ENCODE results near the gene BTF3. TPM values are rescaled to one million over a fixed set of nuclear protein-coding genes. Genes with fewer than 3 reads are reported as not detected.

Gene BTF3
- total RNA-seq, 1 donor = 141 TPM

DNA sequence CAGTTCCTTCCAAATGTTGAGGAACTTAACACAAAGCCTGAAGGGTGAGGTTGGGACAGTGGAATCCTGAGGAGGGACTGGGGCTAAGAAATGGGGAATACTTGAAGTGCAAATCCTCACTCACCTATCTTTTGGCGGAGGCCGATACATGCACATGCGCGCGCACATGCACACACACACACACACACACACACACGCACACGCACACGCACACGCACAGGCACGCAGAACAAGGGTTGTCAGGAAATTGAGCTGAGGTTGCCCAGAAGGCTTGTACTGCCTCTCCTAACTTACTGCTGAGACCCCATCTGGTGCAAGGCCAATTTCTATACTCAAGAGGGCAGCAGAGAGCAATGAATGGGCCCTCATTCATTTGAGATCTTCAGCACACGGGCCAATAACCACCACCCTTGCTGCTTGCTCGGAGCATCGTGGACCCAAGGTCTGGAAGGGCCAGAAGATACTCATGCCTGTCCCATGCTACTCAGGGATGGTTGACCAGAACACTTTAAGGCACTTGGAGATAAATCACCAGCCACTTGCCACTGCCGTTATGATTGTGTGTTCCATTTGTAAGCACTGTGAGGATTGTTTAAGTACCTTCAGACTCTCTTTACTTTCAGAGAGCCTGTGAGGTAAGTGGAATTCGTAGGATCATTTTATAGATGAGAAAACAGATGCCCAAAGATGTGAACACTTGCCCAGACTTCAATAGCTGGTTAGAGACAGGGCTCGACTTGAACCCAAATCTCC is 21.5 kb downstream of the BTF3 start:
- DNase-seq (ENCODE audit: low read depth in 2 of 3, low spot score in 2 of 3) = peak; percentile 46 to 87 (median 75)

DNA sequence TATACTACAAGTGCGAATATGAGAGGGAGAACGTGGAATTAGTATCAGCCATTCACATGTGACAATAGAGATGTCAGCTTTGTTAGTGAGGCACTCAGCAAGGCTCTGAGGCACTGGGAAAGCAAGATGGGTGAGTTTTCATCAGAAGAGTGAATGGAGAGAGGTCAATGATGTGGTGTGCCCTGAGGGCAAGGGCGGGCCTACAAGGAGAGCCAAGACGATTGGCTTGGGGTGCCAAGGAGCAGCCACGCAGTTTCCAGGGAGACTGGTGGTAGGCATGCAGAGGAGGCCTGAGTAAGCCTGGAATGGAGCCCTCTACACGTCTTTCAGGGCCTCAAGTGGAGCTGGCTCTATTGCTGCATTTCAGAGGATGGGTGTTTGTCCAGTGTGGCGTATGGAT is 24.7 kb downstream of the BTF3 start:
- no peak for DNase-seq (ENCODE audit: low read depth in 2 of 3, low spot score in 2 of 3)

DNA sequence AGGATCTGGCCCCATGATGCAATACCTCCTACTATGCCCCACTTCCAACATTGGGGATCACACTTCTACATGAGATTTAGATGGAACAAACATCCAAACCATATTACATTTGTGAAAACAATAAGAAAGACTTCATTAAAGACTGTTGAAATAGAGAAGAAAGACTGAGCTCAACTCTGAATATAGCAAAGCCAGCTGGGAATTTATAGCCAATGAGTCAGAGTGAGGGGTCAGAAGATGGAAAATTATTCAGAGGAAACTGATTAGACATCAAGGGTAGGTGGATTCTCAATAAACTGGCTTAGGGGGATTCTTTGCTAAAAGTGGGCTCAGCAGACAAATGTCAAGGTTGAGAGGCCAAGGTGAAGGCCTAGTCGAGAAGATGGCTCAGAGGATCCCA is 25.6 kb downstream of the BTF3 start:
- DNase-seq (ENCODE audit: low read depth in 2 of 3, low spot score in 2 of 3) = no peak

DNA sequence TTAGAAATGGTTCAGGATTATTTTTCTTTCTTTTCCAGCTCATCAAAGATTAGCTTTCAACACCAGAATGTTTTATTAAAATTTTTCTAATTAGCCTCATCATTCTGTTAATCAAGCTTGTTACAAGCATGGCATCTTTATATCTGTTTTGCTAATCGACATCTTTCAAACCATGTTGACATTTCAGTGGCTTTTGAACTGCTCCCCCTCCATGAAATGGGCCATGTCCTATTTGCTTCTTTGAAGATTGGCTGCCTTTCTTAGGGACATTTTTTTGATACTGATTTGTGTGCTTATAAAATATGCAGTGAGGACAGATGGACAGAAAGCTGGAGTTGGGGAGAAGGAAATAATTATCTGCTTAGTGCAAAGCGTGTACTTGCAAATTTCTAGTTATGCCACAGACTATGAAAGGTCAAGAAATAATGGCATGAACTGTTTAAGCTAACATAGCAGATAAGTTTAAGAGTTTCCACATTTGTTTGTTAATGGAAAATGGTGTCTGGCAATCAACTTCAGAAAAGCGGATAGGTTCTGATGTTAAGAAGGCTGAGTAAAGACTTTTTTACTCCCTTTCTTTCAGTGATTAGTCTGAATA is 27.5 kb downstream of the BTF3 start:
- no peak for DNase-seq (ENCODE audit: low read depth in 2 of 3, low spot score in 2 of 3)

DNA sequence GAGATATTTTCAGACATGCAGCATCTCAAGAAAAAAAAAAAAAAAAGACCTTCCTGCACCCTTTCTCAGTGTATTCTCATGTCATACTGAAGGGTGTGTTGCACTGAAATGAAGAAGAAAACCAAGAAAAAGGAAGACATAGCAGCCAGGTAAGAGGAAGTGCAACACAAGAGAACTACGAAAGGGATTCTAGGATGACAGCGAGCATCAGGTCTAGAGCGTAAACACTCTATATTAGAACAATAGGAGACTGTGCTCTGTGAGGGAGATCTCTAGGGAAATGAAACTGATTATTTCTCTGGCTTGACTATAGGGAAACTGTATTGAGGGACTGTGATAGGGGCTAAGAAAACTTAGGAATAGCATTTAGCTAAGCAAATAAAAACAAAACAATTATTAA is 30.0 kb downstream of the BTF3 start:
- no peak for DNase-seq (ENCODE audit: low read depth in 2 of 3, low spot score in 2 of 3)

DNA sequence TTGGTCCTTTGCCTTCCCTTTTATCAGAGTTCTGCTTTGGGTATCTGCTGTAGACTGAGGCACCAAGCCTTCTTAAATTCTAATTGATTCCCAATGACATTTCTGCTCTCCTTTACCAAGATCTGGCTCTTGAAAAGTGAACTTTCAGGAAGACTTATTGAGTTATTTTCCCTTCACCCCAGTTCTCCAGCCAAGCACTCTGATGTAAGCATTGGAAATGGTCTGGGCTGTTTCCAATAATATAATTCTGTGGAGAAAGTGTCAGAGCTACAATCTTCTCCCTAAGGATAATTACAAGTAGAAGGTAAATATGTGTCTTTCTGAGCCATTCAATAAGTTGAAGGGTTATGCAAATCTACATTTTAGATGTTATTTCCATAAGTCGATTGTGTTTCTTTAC is 30.8 kb downstream of the BTF3 start:
- no peak for DNase-seq (ENCODE audit: low read depth in 2 of 3, low spot score in 2 of 3)

DNA sequence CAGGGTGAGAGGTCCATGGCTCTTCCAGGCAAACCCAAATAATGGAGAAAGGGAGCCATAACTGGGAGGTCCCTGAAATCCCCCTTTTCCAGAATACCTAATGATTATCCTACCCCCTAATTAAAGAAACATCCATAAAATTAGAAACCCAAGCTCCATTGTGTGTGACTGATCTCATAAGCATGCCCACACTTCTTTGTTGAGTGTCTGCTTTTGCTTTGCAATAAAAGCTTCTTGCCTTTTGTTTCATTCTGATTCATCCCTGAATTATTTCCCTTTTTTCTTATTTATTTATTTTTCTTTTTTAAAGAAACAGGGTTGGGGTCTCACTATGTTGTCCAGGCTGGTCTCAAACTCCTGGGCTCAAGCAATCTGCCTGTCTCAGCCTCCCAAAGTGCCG is 33.1 kb downstream of the BTF3 start:
- DNase-seq (ENCODE audit: low read depth in 2 of 3, low spot score in 2 of 3) = no peak

DNA sequence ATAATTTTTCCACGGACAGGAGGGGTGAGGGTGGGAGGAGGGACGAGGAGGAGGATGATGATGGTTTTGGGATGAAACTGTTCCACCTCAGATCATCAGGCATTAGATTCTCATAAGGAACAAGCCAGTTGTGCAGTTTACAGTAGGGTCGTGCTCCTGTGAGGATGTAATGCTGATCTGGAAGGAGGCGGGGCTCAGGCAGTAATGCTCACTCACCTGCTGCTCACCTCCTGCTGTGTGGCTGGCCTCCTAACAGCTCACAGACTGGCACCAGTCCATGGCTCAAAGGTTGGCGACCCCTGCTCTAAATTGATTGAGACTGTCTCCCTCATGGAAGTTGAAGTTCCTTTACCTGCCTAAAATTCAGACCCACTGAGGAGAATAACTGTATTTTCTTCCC is 34.0 kb downstream of the BTF3 start:
- no peak for DNase-seq (ENCODE audit: low read depth in 2 of 3, low spot score in 2 of 3)

DNA sequence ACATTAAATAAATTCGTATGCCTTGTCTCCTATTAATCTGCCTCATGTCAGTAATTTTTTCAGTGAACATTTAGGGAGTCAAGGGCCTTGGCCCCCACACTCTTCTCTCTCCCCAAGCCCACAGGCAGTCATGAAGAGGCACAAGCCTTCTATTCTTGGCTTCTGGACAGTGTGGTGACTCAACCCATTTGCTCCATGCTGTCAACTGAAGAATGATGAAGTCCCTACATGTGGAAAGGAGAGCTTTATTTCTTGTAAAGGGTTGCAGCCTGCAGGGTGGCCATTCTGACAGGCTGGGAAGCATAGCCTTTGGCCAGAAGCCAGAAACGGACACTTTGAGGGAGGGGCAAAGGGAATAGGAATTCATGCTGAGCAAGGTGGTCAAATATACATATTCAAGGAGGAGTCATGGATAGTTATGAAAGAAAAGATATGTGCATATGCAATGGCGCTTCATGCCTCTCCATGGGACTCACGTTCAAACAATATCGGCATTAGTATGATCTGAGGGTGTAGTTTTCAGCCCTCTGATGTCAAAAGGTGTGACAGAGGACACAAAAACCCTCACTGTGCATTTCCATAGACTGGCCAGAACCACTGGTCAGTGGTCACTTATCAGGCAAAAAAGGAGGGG is 35.9 kb downstream of the BTF3 start:
- DNase-seq (ENCODE audit: low read depth in 2 of 3, low spot score in 2 of 3) = no peak

DNA sequence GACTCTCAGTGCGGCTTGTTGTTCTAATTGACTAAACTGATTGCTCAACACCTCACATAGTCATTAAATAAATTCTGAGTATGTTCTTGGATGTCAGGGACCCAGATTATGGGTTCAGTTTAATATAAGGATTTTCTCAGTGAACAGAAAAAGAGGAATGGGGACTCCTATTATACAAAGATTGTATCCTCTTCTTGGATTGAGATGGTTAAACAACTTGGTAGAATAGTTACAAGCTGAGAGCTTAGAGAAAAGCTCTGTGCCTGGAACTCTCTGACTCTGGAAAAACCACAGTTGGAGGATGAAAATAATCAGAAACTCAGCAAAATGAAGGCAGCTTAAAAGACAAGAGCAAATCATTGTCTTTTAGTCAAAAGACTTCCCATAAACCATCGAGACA is 36.7 kb downstream of the BTF3 start:
- DNase-seq (ENCODE audit: low read depth in 2 of 3, low spot score in 2 of 3) = no peak

DNA sequence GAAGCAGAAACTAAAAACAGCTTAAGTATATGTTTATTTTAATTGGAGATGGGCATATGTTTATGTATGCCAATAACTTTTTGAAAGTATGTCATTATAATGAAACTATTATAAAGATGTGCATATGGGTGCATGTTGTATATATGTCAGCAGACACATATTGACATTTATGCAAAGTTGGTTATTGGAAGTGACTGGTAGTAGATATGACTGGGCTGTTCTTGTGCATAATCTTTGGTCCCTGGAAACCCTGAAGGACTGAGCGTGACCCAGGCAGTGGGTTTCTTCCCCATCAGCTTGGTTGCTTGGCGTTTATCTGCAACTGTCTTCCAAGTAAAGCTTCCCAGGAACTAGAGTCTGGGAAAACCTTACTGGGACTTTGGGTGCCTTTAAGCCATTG is 41.5 kb downstream of the BTF3 start:
- no peak for DNase-seq (ENCODE audit: low read depth in 2 of 3, low spot score in 2 of 3)

DNA sequence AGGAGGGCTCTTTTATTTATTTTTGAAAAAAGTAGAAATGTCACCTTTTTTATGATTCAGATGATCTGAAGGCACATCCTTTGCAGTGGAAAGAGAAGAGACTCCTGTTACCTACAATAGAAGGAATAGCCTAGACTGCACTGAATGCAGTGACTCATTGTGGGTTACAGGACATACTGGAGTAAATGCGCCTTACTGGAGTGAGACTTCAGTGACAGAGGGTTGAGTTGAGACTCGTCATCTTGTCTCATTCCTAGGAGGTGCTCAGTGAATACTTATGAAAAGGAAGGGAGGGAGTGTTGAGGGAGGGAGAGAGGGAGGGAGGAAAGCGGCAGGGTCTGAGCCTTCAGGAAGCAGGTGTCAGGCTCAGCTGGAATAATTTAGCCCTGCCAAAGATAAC is 42.0 kb downstream of the BTF3 start:
- no peak for DNase-seq (ENCODE audit: low read depth in 2 of 3, low spot score in 2 of 3)

DNA sequence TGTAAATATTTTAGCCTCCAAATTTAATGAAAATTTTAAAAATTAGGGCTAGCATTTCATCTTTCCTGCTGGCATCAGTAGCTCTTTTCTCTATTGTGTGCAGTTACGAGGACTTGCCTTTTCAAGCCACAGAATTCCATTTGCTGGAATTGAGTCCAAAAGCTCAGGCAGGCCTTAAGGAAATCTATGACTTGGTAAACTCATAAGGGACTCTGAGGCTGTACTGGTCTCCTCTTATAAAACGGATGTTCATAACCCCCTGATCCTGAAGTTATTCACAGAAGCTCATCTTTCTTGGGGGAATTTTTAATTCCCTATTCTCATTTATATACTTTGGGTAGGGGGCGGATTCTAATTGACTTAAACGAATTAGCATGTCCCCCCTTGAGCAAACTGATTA is 43.8 kb downstream of the BTF3 start:
- no peak for DNase-seq (ENCODE audit: low read depth in 2 of 3, low spot score in 2 of 3)

DNA sequence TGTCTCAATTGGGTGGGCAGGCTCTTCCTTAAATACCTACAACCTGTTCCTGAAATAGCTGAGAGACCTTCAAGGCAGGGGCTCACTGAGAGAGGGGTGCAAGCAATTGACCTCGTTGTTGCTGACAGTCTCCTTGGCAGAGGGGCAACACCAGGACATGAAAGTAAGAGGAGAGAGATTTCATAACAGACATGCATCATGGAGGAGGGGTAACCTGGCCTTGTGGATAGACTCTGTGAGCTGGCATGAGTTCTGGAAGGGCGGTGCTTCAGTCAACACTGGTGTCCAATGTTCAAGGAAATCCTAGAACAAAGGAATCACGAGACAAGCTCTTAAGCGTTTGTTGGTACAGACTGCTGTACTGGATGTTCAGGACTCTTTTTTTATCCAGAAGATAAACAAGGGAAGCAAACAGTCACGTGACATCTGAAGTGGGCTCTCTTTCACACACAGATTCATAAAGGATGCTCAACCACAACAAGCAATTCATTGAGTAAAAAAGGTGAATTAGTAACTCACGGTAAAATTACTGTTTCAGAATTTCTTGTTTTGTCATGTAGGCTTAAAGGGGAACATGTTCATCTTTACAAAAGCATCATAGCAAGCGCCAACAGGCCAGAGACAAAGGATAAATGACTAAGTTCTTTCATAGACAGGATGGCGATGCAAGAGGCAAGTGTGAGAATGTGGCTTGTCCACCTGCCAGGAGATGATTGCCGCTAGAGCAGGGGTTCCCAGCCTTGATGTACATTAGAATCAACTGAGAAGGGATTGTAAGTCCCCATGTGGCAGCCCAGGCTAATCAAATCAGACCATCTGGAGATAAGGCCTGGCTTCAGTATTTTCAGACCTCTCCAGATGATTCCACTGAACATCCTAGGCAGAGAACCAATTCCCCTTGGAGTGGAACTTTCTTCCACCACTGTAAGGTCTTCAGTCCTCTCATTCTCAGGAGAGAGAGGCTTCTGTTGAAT is 46.5 kb downstream of the BTF3 start:
- DNase-seq (ENCODE audit: low read depth in 2 of 3, low spot score in 2 of 3) = no peak

DNA sequence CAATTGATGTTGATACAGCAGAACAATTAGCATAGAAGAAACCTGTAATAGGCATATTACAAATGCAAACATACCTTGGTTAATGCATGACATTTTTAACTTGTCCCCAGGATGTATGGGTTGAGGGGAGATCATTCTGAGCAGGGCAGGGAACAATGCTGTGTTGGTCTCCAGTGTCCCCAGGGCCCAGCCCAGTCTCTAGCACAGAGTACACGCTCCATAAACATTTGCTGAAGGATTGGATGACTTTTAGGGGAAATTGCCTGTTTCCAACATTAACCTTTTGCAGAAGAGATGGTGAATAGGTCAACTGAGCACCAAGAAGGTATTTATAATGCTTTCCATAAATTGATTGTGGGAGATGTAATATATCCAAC is 47.1 kb downstream of the BTF3 start:
- DNase-seq (ENCODE audit: low read depth in 2 of 3, low spot score in 2 of 3) = no peak

DNA sequence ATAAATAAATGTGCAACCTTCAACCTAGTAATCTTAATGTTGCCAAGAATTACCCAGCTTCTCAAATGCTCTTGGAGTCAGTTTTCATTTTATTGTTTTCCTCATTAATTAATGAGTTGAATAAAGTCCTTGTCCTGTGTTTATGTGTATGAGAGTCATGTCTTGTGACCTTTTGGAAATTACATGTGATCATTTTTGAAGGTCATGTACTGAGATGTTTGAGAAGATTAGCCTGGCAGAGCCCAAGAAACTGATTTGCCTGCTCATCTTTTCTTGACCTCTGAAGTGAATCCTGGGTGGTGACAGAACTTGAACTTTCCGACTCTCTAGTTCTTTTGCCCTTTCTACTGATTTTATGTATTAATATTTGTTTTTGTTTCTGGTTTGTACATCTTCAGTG is 51.8 kb downstream of the BTF3 start:
- no peak for DNase-seq (ENCODE audit: low read depth in 2 of 3, low spot score in 2 of 3)

DNA sequence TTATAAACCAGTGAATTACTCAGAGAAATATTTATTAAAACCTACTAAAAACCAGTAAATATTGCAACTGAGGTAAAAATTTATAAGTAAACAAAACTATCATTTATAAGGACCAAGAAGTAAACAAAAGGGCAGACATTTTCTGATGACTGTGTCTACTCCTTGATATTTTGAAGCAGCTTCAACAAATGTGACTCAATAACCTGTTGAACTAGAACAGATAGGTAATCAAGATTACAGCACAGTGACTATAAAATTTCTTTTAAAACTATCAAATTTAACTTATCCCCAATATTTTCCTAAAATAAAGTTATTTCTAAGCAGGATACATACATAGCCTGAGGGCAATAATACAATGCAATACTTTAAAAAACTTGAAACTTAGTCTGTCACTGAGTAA is 54.4 kb downstream of the BTF3 start:
- DNase-seq (ENCODE audit: low read depth in 2 of 3, low spot score in 2 of 3) = no peak

Data from hematopoietic multipotent progenitor cell (in vitro differentiated cells).